Osteoblast (primary cell): ENCODE measurements around the gene KLRB1. TPM values are rescaled to one million over a fixed set of nuclear protein-coding genes. Genes with fewer than 3 reads are reported as not detected.

ENCODE experiments used
- DNase-seq: peaks from one replicate; pipeline ENCODE4 v3.0.0; 2011; ENCODE audit warnings: low spot score, mixed read lengths; ENCODE audit not compliant: insufficient read length; ENCODE audit errors: missing footprints
- H2AFZ ChIP-seq: 2 replicates; pipeline ENCODE4 v1.6.0; 2011; ENCODE audit warnings: mild to moderate bottlenecking, low read length
- H3K27ac ChIP-seq: 2 replicates; pipeline ENCODE4 v1.5.1; 2011; ENCODE audit warnings: mild to moderate bottlenecking, low read depth, low read length, moderate library complexity
- H3K27me3 ChIP-seq: 2 replicates; pipeline ENCODE4 v1.6.0; 2012; ENCODE audit warnings: mild to moderate bottlenecking, control low read depth, inconsistent platforms, low read length, moderate library complexity; ENCODE audit not compliant: insufficient read depth
- H3K36me3 ChIP-seq: 2 replicates; pipeline ENCODE4 v1.5.1; 2011; ENCODE audit warnings: mild to moderate bottlenecking, low read length, control low read depth, moderate library complexity; ENCODE audit not compliant: insufficient read depth
- H3K4me1 ChIP-seq: 2 replicates; pipeline ENCODE4 v1.5.1; 2011; ENCODE audit warnings: mild to moderate bottlenecking, low read length, control low read depth, moderate library complexity; ENCODE audit not compliant: insufficient read depth
- H3K4me2 ChIP-seq: 2 replicates; pipeline ENCODE4 v1.6.0; 2011; ENCODE audit warnings: mild to moderate bottlenecking, low read length; ENCODE audit not compliant: insufficient read depth
- H3K4me3 ChIP-seq: fragments of 200-600 bp; sonication (generic); 3 replicates; pipeline ENCODE4 v1.5.1; 2012; ENCODE audit warnings: mild to moderate bottlenecking, low read length, inconsistent platforms; ENCODE audit not compliant: insufficient read depth
- H3K79me2 ChIP-seq: 2 replicates; pipeline ENCODE4 v1.6.0; 2012; ENCODE audit warnings: mild to moderate bottlenecking, low read length, control low read depth, inconsistent platforms; ENCODE audit not compliant: insufficient read depth
- H3K9me3 ChIP-seq: 2 replicates; pipeline ENCODE4 v1.5.1; 2011; ENCODE audit warnings: low read depth, low read length, control low read depth
- H4K20me1 ChIP-seq: 2 replicates; pipeline ENCODE4 v1.6.0; 2012; ENCODE audit warnings: mild to moderate bottlenecking, low read length, control low read depth; ENCODE audit not compliant: insufficient read depth
- total RNA-seq: library from RNA; depleted of rRNA; stranded (reverse); fragments of >200 nt; gene quantifications from 2 replicates; pipeline ENCODE4 v1.2.3, GENCODE V29; 2012
- TF ChIP-seq, protein P1 (sequence below): IDR thresholded peaks from 2 replicates; pipeline ENCODE4 v1.5.1; 2011; ENCODE audit warnings: mild to moderate bottlenecking, low read depth, low read length, moderate library complexity; ENCODE audit errors: extremely low read depth

The KLRB1 gene
- total RNA-seq, 1 donor, result not detected

DNA sequence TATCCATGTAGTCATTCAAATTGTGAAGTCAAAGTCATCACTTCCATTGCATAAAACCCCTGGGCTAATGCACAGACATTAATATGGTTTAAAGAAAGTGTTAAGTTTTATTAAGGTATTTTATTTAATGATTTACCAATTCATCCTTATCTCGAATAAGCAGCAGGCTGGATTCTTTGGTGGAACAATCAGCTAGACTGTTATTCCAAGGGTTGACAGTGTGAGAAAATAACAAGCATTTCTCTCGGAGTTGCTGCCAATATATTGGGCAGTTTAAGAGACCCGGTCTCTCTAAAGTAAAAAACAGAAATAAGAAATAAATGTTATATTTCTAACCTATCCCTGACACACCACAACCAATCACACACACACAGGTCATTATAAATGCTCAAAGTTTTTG lies 9.4 kb downstream of the KLRB1 start:
- Histone ChIP-seq H4K20me1 (no peaks in the 10 kb centered on the region), H3K79me2 (no peaks in the 10 kb centered on the region), H3K36me3 (no peaks in the 10 kb centered on the region), H3K4me1 (no peaks in the 10 kb centered on the region), H2AFZ (no peak overlapping the region), H3K27ac (no peak overlapping the region), H3K27me3 (no peaks in the 10 kb centered on the region), H3K4me3 (no peak overlapping the region), H3K9me3 (no peaks in the 10 kb centered on the region), H3K4me2 (no peak overlapping the region)
- TF ChIP-seq, protein P1, sequence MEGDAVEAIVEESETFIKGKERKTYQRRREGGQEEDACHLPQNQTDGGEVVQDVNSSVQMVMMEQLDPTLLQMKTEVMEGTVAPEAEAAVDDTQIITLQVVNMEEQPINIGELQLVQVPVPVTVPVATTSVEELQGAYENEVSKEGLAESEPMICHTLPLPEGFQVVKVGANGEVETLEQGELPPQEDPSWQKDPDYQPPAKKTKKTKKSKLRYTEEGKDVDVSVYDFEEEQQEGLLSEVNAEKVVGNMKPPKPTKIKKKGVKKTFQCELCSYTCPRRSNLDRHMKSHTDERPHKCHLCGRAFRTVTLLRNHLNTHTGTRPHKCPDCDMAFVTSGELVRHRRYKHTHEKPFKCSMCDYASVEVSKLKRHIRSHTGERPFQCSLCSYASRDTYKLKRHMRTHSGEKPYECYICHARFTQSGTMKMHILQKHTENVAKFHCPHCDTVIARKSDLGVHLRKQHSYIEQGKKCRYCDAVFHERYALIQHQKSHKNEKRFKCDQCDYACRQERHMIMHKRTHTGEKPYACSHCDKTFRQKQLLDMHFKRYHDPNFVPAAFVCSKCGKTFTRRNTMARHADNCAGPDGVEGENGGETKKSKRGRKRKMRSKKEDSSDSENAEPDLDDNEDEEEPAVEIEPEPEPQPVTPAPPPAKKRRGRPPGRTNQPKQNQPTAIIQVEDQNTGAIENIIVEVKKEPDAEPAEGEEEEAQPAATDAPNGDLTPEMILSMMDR, result no peak
- DNase-seq, result no peak

DNA sequence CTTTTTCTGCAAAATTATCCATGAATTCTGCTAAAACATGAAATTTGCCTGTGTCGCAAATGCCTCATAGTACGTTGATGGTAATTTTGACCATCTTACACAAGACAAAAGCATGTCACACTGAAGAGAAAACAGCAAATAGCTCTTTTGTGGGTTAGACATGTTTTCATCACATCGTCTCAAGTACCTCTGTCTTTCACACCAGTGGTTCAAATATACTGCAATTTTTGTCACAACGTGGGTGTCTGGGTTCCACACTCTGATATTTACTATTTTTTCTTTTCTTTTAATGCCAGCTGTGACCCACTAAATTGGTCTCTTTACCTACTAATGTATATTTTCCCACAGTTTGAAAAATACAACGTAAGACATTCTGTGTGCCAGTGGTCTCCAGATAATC lies 10.4 kb downstream of the KLRB1 start:
- no peaks in the 10 kb centered on the region for H3K36me3 ChIP-seq
- H3K4me1 ChIP-seq, result no peaks in the 10 kb centered on the region
- TF ChIP-seq, protein P1, result no peak
- H3K27ac ChIP-seq, result no peak overlapping the region
- no peaks in the 10 kb centered on the region for H3K79me2 ChIP-seq
- no peaks in the 10 kb centered on the region for H3K9me3 ChIP-seq
- no peak overlapping the region for H3K4me2 ChIP-seq
- H3K4me3 ChIP-seq, result no peak overlapping the region
- DNase-seq, result no peak
- no peaks in the 10 kb centered on the region for H4K20me1 ChIP-seq
- H3K27me3 ChIP-seq, result no peaks in the 10 kb centered on the region
- H2AFZ ChIP-seq, result no peak overlapping the region

DNA sequence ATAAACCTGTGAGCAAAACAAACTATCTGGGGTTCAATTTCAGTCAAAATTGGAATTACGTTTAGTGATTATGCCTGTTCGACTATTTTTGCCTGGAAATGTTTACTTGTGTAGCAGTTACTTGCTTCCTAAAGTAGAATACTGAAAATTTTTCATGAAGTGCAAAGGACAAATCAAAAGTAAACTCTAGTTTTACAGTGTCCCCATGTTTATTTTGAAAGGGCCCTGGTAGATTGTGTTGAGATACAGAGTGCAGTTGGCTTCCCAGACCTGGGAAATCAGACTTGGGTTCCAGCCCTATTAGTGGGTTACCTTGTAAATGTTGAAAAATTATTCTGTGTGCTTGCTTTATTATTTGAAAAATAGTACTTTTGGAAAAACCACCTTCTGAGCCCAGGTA lies 17.3 kb downstream of the KLRB1 start:
- no peaks in the 10 kb centered on the region for H3K27me3 ChIP-seq
- H3K4me2 ChIP-seq, result no peak overlapping the region
- no peaks in the 10 kb centered on the region for H3K36me3 ChIP-seq
- H3K79me2 ChIP-seq, result no peaks in the 10 kb centered on the region
- H3K4me1 ChIP-seq, result no peaks in the 10 kb centered on the region
- H3K4me3 ChIP-seq, result no peak overlapping the region
- H3K9me3 ChIP-seq, result no peaks in the 10 kb centered on the region
- DNase-seq, result no peak
- H2AFZ ChIP-seq, result no peak overlapping the region
- no peaks in the 10 kb centered on the region for H4K20me1 ChIP-seq
- TF ChIP-seq, protein P1, result no peak
- H3K27ac ChIP-seq, result no peak overlapping the region

DNA sequence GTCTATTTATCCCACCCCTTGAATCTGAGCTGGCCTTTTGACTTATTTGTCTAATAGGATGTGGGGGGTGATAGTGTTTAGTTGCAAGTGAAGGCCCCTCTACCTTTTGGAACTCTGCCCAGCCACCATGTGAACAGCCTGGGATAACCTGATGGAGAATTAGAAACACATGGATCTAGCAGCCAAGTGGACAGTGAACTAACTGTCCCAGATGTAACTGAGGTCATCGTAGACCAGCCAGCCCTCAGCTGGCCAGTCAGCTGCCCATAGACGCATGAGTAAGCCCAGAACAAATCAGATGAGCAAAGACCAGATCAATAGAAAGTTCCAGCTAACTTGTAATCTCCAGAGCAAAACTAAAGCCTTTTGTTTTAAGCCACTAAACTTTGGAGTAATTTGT lies 19.0 kb downstream of the KLRB1 start:
- TF ChIP-seq, protein P1, result no peak
- Histone ChIP-seq H3K27ac (no peak overlapping the region), H3K4me2 (no peak overlapping the region), H3K9me3 (no peaks in the 10 kb centered on the region), H3K4me1 (no peaks in the 10 kb centered on the region), H3K4me3 (no peak overlapping the region), H3K79me2 (no peaks in the 10 kb centered on the region), H3K36me3 (no peaks in the 10 kb centered on the region), H4K20me1 (no peaks in the 10 kb centered on the region), H3K27me3 (no peaks in the 10 kb centered on the region), H2AFZ (no peak overlapping the region)
- no peak for DNase-seq
